Umbilical cord (tissue), 2 donors: ENCODE results near the gene DDX54. TPM values are rescaled to one million over a fixed set of nuclear protein-coding genes. Genes with fewer than 3 reads are reported as not detected.

Experiments used
- DNase-seq: peaks from one replicate; pipeline ENCODE4 v3.0.0-alpha.2; 2015; ENCODE audit warnings: low spot score
- total RNA-seq: library from RNA; depleted of rRNA; stranded (reverse); fragments of >200 nt; gene quantifications from one replicate; pipeline ENCODE4 v1.2.3, GENCODE V29; 2014; ENCODE audit warnings: low replicate concordance; ENCODE audit not compliant: insufficient read depth

DDX54 gene
- total RNA-seq, 1 donor from 2014 or later: 27.7 TPM

DNA sequence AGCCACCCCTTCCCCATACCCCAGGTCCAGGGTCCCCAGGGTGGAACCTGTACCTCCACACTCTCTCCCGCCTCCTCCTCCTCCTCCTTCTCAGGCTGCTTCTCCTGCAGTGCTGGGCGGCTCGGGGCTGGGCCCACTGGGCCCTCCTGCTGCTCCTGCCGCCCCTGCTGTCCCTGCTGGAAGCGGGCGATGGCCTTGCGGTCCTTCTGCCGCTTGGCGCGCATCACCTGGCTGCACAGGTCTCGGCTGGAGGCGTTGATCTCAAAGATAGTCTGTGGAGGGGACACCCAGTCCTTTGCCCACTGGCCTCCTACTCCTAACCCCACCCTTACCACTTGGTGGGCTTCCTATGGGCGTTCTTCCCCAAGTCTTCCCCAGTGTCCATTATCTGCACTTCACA is 21.3 kb downstream of the DDX54 start:
- no peak for DNase-seq

DNA sequence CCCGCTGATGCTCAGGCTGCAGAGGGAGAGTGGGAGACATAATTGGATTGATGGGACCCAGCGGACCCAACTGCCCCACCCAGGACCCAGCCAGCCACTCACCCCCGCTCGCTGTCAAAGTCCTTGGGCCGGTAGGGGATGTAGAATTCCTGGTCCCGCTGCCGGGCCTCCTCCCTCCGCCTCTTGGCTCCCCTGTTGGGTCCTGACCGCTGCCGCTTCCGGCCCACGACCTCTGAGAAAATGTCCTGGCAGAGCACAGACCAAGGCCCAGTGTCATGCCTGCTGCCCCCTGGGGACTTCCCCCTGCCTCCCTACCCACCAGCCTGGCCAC is 22.3 kb downstream of the DDX54 start:
- no peak for DNase-seq

DNA sequence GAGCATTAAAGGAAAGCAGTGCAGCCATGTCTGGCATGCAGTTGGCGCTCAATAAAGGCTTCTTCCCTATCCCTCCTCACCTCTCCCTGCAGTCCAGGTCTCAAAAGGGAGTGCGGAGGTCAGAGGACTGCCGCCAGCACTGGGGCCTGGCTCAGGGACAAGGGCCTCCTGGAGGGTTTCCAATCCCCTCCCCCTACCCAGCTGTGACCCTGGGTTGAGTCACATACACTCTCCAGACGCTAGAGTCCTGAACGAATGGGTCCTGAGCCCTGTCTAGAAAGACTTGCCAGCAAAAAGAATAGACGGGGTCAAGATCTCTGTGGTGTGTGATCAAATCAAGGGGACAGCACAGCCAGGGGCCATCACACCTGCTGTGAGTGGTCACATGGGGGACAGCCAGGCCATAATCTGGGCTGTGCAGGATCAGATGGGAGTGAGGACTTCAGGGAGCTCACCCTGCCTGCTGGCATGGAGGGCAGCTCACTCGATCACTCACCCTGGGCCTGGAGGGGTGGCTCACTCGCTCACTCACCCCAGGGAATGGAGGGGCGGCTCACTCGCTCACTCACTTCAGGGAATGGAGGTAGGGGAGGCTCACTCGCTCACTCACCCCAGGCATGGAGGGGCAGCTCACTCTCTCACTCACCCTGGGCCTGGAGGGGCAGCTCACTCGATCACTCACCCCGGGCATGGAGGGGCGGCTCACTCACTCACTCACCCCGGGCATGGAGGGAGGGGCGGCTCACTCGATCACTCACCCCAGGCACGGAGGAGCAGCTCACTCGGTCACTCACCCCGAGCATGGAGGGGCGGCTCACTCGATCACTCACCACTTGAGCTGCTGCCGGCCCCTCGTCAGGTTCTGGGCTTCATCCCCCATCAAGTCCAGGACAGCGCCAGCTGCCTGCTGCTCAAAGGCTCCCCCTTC is 22.9 kb downstream of the DDX54 start:
- DNase-seq: peak; percentile 39

DNA sequence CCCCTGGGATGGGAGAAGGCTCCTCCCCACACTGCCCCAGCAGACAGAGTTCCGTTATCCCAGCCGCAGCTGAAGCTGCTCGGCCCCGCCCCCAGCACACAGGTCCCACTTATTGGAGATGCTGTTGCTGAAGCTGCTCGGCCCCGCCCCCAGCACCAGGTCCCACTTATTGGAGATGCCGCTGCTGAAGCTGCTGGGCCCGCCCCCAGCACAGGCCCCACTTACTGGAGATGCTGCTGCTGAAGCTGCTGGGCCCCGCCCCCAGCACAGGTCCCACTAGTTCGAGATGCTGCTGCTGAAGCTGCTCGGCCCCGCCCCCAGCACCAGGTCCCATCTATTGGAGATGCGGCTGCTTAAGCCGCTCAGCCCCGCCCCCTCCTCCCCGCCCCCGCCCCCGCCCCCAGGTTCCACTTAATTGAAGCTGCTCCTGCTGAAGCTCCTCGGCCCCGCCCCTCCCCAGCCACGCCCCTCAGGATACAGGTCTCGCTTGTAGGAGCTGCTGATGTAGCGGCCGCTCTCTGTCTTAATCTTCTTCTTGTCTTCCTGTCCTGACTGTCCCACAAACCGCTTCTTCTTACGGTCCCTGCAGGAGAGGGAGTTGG is 23.8 kb downstream of the DDX54 start:
- DNase-seq: no peak

GRCh38 chr12:113159937-113160336 is 25.3 kb downstream of the DDX54 start:
- DNase-seq: no peak

DNA sequence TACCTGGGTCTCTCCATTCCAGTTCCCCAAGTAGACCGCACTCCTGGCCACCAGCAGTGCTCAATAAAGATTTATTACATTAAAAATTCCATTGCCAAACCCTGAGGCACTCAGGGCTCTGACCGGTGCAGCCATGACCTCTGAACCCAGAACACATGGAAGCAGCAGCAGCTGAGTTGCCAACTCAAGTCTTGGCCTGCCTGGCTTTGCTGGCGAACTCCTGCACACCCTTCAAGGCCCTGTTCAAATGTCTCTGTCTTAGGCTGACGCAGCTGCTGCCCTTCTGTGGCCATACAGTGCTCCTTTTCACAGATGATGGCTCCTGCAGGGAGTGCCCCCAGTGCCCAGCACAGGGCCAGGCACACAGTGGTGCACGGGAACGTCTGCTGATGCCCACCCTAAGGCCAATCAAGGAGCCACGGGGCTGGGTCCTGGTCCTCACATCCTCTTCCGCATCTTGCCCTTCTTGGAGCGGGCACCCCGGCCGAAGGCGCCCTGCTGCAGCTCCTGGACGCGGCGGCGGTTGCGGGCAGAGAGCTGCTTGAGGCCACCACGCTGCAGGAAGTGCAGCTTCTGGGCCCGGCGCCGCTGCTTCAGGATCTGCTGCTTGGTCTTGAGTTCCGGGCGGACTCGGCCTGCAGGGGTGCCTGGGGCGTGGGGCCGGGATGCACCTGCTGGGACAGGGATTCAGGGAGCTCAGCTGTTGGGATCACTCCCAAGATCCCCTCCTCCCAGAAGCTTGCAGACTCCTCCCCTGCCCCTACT is 26.7 kb downstream of the DDX54 start:
- DNase-seq: no peak

DNA sequence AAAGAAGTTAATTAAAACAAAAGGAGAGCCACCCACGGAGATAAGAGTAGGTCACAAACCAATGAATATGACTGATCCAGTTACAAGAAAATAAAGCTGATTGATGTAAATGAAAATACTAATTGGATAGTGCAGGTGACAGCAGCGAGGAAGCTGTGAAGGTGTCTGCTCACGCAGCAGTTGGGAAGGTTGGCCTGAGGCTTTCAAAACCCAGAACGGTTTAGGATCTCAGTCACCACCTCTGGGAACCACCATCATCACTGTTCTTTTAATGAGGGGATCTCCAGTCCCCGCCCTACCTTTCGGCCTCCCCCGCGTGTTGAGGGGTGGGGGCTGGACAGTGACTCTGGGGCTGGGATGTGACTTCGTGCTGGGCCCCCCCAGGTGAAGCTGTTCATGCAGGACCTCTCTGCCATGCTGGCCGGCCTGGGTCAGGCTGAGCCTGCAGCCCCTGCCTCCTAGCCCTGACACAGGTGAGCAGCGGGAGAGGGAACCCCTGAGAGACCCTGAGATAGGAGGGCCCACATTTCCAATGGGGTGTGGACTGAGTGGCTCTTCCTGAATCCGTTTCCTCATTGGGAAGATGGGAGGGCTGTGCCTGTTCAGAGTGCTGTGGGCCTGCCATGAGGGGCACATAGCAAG is 27.9 kb downstream of the DDX54 start:
- DNase-seq: no peak

DNA sequence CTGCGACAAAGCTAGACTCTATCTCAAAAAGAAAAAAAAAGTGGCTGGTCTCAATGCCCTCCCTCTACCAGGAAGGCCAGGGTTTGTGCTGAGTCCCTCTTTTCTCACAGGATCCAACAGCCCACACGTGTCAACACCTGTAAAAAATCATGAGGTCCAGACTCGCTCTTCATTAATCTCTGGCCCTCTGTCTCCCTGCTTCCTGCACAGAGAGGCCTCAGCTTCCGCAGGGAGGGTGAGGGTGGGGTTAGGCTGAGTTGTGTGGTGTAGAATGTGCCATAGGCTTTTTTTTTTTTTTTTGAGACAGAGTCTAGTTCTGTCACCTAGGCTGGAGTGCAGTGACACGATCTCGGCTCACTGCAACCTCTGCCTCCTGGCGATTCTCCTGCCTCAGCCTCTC is 29.6 kb downstream of the DDX54 start:
- no peak for DNase-seq

DNA sequence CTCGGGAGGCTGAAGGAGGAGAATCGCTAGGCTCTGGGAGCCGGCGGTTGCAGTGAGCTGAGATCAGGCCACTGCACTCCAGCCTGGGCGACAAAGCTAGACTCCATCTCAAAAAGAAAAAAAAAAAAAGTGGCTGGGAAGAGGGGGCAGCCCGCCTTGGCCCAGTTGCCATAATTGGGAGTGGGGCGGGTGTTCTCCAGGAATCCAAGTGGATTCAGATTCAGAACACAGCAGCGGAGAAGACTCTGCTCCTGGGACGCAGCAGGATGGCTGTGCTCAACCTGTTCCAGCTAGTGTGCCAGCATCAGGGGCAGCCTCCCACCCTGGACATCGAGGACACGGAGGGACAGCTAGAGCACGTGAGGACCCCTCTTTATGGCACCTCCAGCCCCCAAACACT is 30.2 kb downstream of the DDX54 start:
- DNase-seq: no peak

DNA sequence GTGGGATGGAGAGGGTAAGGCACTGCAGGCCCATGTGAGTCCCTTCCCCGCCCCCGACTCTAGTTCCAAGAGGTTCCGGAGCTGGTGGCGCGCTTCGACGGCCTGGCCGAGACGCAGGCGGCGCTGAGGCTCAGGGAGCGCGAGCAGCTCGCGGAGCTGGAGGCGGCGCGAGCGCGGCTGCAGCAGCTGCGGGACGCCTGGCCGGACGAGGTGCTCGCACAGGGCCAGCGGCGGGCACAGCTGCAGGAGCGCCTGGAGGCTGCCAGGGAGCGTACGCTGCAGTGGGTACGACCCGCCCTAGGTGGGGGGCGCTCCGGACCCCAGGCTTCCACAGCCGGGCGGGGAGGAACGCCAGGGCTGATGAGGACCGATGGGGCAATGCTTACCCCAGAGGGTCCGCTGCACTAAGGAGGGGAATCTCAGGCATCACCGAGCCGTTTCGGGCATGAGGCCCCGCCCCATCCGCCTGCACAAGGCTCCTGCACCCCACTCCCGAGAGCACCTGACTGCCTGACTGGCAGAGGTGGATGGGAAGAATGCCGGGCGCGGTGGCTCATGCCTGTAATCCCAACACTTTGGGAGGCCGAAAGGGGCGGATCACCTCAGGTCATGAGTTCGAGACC is 30.8 kb downstream of the DDX54 start:
- DNase-seq: no peak

GRCh38 chr12:113152835-113153814 is 32.2 kb downstream of the DDX54 start:
- DNase-seq: peak; percentile 68

DNA sequence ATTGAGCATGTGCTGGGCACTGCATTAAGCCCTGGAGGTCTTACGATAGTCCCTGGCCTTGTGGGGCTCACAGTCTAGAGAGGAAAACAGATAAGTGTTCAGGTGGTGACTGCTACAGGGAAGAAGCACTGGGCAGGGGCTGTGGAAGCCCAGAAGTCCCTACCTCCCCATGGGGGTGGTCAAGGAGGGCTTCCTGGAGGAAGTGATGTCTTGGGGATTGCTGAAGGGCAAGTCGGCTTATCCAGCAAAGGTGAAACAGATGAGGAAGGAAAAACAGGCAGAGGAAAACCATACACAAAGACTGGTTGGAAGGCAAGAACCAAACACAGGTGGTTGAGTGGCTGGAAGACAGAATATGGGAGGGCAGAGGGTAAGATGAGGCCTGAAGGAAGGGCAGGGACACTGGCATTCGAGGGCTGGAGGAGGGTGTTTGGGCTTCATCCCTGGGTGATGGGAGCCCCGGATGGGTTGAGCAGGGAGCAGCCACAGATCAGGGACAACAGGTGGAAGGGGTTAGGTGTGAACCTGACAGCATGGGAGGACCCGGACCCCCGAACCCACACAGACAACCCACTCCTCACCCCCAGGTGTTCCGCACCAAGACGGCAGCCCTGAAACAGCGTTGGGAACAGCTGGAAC is 33.0 kb downstream of the DDX54 start:
- no peak for DNase-seq

- no peak for DNase-seq
Observed at GRCh38 chr12:113151655-113152054, 33.6 kb downstream of the DDX54 start.

DNA sequence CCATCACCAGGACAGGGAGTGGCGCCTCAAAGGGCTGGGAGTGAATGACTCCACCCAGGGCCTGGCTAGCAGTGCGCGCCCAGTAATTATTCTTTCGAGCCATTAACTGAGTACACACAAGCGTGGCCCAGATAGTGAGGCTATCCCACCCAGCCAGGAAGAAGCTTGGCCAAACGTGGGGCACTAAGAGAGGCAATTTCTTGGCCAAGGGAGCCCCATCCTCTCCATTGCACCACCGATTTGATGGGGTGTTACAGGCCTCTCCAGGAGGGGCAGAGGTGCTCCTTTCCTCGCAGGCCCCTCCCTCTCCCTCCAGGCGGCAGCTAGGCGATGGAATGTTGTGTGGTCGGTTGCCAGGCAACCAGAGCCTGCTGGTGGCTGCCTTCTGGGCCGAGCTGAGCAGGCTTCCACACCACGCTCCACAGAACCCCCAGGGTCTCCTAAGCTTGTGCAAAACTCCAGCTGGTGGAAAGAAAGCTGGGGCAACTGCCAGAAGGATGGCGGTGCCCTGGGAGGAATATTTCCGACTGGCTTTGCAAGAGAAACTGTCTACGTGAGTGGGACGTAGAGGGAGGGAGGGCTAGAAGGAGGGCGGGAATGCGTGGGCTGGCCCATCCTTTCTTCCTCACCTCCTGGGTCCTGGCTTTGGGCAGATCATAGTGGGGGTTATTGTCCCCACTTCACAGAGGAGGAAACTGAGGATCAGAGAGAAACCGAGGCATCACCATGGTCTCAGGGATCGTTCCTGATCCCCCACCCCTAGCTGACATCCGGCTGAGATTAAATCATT is 35.7 kb downstream of the DDX54 start, which contains the start of gene CFAP73:
Gene CFAP73, plus strand, starts transcription at position 364 of the 790 bp plus-strand sequence. Its CDS starts 134 bp downstream, at position 498.
- peak; percentile 67 for DNase-seq

GRCh38 chr12:113146999-113147398 is 38.3 kb downstream of the DDX54 start:
- no peak for DNase-seq

GRCh38 chr12:113145720-113146551 is 39.3 kb downstream of the DDX54 start:
- DNase-seq: no peak

DNA sequence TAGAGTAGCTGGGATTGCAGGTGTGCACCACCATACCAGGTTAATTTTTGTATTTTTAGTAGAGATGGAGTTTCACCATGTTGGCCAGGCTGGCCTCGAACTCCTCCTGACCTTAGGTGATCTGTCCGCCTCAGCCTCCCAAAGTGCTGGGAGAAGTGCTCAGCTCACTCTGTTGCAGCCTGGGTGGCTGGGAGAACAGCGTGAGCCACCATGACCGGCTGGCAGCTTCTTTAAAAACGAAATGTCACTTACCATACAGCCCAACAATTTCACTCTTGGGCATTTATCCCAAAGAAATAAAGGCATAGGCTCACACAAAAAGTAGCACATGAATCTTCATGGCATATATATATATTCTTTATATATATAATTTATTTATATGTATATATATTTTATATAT is 40.5 kb downstream of the DDX54 start:
- no peak for DNase-seq

DNA sequence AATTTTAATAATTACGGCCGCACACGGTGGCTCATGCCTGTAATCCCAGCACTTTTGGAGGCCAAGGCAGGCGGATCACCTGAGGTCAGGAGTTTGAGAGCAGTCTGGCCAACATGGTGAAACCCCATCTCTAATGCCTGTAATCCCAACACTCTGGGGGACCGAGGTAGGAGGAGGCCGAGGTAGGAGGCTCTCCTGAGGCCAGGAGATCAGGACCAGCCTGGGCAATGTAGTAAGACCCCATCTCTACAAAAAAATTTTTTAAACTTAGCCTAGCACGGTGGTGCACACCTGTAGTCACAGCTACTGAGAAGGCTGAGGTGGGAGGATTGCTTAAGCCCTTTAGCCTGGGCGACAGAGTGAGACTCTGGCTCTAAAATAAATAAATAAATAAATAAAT is 41.3 kb downstream of the DDX54 start:
- DNase-seq: no peak
